Transverse colon (tissue), 4 donors: ENCODE data around the gene MTHFSD. TPM values are rescaled to one million over a fixed set of nuclear protein-coding genes. Genes with fewer than 3 reads are reported as not detected.

Experiments
- DNase-seq: peaks from one replicate; pipeline ENCODE4 v3.0.0-alpha.2; 2019
- H3K27ac ChIP-seq, 4 donors: fragments of 200-600 bp; sonication (generic); 2 replicates each; pipeline ENCODE4 v1.5.1; 2016 to 2018; ENCODE audit warnings: inconsistent platforms in 4 of 4
- H3K27me3 ChIP-seq: fragments of 200-600 bp; sonication (generic); 2 replicates; pipeline ENCODE4 v1.5.1; 2017; ENCODE audit warnings: inconsistent platforms
- H3K36me3 ChIP-seq, 4 donors: fragments of 200-600 bp; sonication (generic); 2 replicates each; pipeline ENCODE4 v1.5.1; 2017 to 2019; ENCODE audit warnings: inconsistent platforms in 4 of 4
- H3K4me1 ChIP-seq, 4 donors: fragments of 200-600 bp; sonication (generic); 2 replicates each; pipeline ENCODE4 v1.5.1; 2017 to 2020; ENCODE audit warnings: inconsistent platforms in 4 of 4
- H3K4me3 ChIP-seq, 4 donors: fragments of 200-600 bp; sonication (generic); 1 replicate in 1 of 4; 2 replicates in 3 of 4; pipeline versions ENCODE4 v1.5.1 to v1.6.1; 2017 to 2019; ENCODE audit warnings: inconsistent platforms in 4 of 4
- H3K9me3 ChIP-seq, 2 donors: fragments of 200-600 bp; sonication (generic); 2 replicates each; pipeline ENCODE4 v1.5.1; 2017 to 2019; ENCODE audit warnings: inconsistent platforms in 2 of 2
- CTCF ChIP-seq, 5 experiments: fragments of 200-600 bp in 3 of 5; fragments of 450-650 bp in 2 of 5; sonication (generic) in 3 of 5; IDR thresholded peaks; 1 replicate in 2 of 5; 2 replicates in 3 of 5; pipeline ENCODE4 v1.5.1; 2016 to 2017; ENCODE audit warnings: antibody characterized with exemption in 5 of 5, inconsistent platforms in 3 of 5, mild to moderate bottlenecking in 2 of 5, moderate library complexity in 1 of 5
- EP300 ChIP-seq: sonication (generic); formaldehyde crosslinking; IDR thresholded peaks from one replicate; pipeline ENCODE4 v1.6.1; 2017; ENCODE audit warnings: antibody characterized with exemption, low read depth
- POLR2A ChIP-seq: fragments of 450-650 bp; IDR thresholded peaks from one replicate; pipeline ENCODE4 v1.6.1; 2016; ENCODE audit warnings: antibody characterized with exemption, mild to moderate bottlenecking, moderate library complexity
- POLR2AphosphoS5 ChIP-seq, 3 donors: sonication (generic); formaldehyde crosslinking; IDR thresholded peaks; one replicate each; pipeline ENCODE4 v1.6.1; 2016; ENCODE audit warnings: antibody characterized with exemption in 3 of 3
- WGBS, 2 donors: methylation state at CpG; one replicate each; pipeline ENCODE4 v1.1.5; 2018; ENCODE audit warnings: low coverage in 1 of 2; 5-methylcytosine and 5-hydroxymethylcytosine counted together
- in situ Hi-C, 4 donors: fragments of 200-750 bp; cut with MboI; loops; one replicate each; pipeline versions ENCODE4 v1.15.0 to v1.15.1; 2017; ENCODE audit warnings: low sequenced_read_pairs in 3 of 4, low pct_ligation_motif_present in 1 of 4, low pct_unique_long_range_greater_than_20kb in 1 of 4
- intact Hi-C: fragments of 100-400 bp; cut with DNase I; formaldehyde crosslinking; loops from one replicate; pipeline ENCODE4 v1.15.1; 2023; ENCODE audit warnings: low total_unique reads
- total RNA-seq, 4 donors: library from RNA; depleted of rRNA; stranded (reverse); fragments of >200 nt; gene quantifications; one replicate each; pipeline ENCODE4 v1.1.0, GENCODE V29; 2016

MTHFSD gene
- total RNA-seq = 10 to 100 TPM; 25.4 to 51.1 (median 30.0) TPM

- intact Hi-C loops (loop anchor here (5.0 kb wide), 1 partner anchor 512 kb away; no protein-coding TSS in a partner anchor), in situ Hi-C loops (loop anchor here in 1 of 4 donors (10.0 to 25.0 kb wide), 2 partner anchors 520 to 732 kb away; no protein-coding TSS in a partner anchor)
- Histone ChIP-seq H3K27ac (peak within 1 kb of the TSS; percentile 86 to 95 (median 88)), H3K4me1 (peaks cover 4 to 16% (median 12%) of the 10 kb centered on the region in 4 donors), H3K36me3 (peaks cover 0 to 4% (median 0%) of the 10 kb centered on the region in 4 donors), H3K9me3 (no peaks in the 10 kb centered on the region), H3K4me3 (peak within 1 kb of the TSS; percentile 76 to 96 (median 84)), H3K27me3 (peaks cover 11% of the 10 kb centered on the region)
- WGBS, 2 donors = 5% methylated on average over 60 of the region's 70 CpGs; no CpG with 5 or more reads in 1 of the 2 donors
- DNase-seq = peak; percentile 95
- TF ChIP-seq EP300 (no peak), CTCF (IDR thresholded peaks at IDR 0.05) (peak in 1 of 5 experiments; percentile 6), POLR2A (peak; percentile 68), POLR2AphosphoS5 (IDR thresholded peaks at IDR 0.05) (peak; percentile 81 to 85 (median 83))
Observed at GRCh38 chr16:86554917-86555703, at the start of gene MTHFSD. Gene MTHFSD, minus strand, starts transcription at chr16:86555235. Its CDS starts 51 bp downstream, at chr16:86555184.

GRCh38 chr16:86604436-86605193 lies 49.6 kb upstream of the MTHFSD start:
- H3K4me1 ChIP-seq = no peaks in the 10 kb centered on the region
- H3K9me3 ChIP-seq = no peaks in the 10 kb centered on the region
- H3K27ac ChIP-seq = no peak overlapping the region
- peak overlapping the region in 1 of 4 donors; percentile 9 for H3K4me3 ChIP-seq
- H3K27me3 ChIP-seq = peaks cover 23% of the 10 kb centered on the region
- 33 to 63% methylated on average over 6 to 16 of the region's 16 CpGs for WGBS, 2 donors
- no peak for TF ChIP-seq POLR2A
- no peak for TF ChIP-seq EP300
- TF ChIP-seq POLR2AphosphoS5 (IDR thresholded peaks at IDR 0.05) = no peak
- TF ChIP-seq CTCF (IDR thresholded peaks at IDR 0.05) = no peak
- in situ Hi-C loops (no loop called here), intact Hi-C loops (no loop called here)
- H3K36me3 ChIP-seq = no peaks in the 10 kb centered on the region
- no peak for DNase-seq

GRCh38 chr16:86602521-86602920 lies 47.5 kb upstream of the MTHFSD start:
- in situ Hi-C loops = no loop called here
- Histone ChIP-seq H3K27ac (no peak overlapping the region), H3K36me3 (no peaks in the 10 kb centered on the region), H3K9me3 (no peaks in the 10 kb centered on the region), H3K27me3 (peaks cover 43% of the 10 kb centered on the region), H3K4me3 (no peak overlapping the region), H3K4me1 (no peaks in the 10 kb centered on the region)
- intact Hi-C loops = no loop called here
- 67% methylated on average over 4 of the region's 4 CpGs for WGBS, 2 donors
- no peak for DNase-seq
- TF ChIP-seq POLR2AphosphoS5 (IDR thresholded peaks at IDR 0.05) (no peak), POLR2A (no peak), EP300 (no peak), CTCF (IDR thresholded peaks at IDR 0.05) (no peak)

- no peaks in the 10 kb centered on the region for H3K9me3 ChIP-seq
- DNase-seq = no peak
- in situ Hi-C loops (no loop called here), intact Hi-C loops (no loop called here)
- peaks cover 52% of the 10 kb centered on the region for H3K27me3 ChIP-seq
- 69% methylated on average over 2 of the region's 2 CpGs; no CpG with 5 or more reads in 1 of the 2 donors for WGBS, 2 donors
- H3K36me3 ChIP-seq = no peaks in the 10 kb centered on the region
- no peak overlapping the region for H3K4me3 ChIP-seq
- no peaks in the 10 kb centered on the region for H3K4me1 ChIP-seq
- TF ChIP-seq EP300 (no peak), CTCF (IDR thresholded peaks at IDR 0.05) (no peak), POLR2A (no peak), POLR2AphosphoS5 (IDR thresholded peaks at IDR 0.05) (no peak)
- no peak overlapping the region for H3K27ac ChIP-seq
Observed at GRCh38 chr16:86601356-86601755, 46.3 kb upstream of the MTHFSD start.
